Gastrocnemius medialis (tissue), 4 donors: ENCODE measurements around the gene FOXC2. TPM values are rescaled to one million over a fixed set of nuclear protein-coding genes. Genes with fewer than 3 reads are reported as not detected.

Experiments
- ATAC-seq, 2 donors: fragments of 150-250 bp; one replicate each; pipeline ENCODE4 v1.9.1; 2016
- DNase-seq, 2 donors: peaks; one replicate each; pipeline ENCODE4 v3.0.0-alpha.2; 2019
- H3K27ac ChIP-seq, 4 donors: fragments of 200-600 bp; sonication (generic); 1 replicate in 1 of 4; 2 replicates in 3 of 4; pipeline ENCODE4 v1.5.1; 2016 to 2018; ENCODE audit warnings: mild to moderate bottlenecking in 2 of 4, moderate library complexity in 1 of 4
- H3K27me3 ChIP-seq, 3 donors: fragments of 200-600 bp; sonication (generic) in 2 of 3; 1 replicate in 1 of 3; 2 replicates in 2 of 3; pipeline versions ENCODE4 v1.5.1 to v1.6.0; 2016 to 2019; ENCODE audit warnings: mild to moderate bottlenecking in 1 of 3, moderate library complexity in 1 of 3
- H3K36me3 ChIP-seq, 2 donors: fragments of 200-600 bp; sonication (generic) in 1 of 2; one replicate each; pipeline ENCODE4 v1.5.1; 2017 to 2018
- H3K4me1 ChIP-seq, 2 donors: fragments of 200-600 bp; sonication (generic) in 1 of 2; one replicate each; pipeline ENCODE4 v1.5.1; 2016 to 2017; ENCODE audit warnings: mild to moderate bottlenecking in 2 of 2
- H3K4me3 ChIP-seq, 4 donors: fragments of 200-600 bp; sonication (generic) in 3 of 4; 1 replicate in 1 of 4; 2 replicates in 3 of 4; pipeline ENCODE4 v1.5.1; 2016 to 2019; ENCODE audit warnings: mild to moderate bottlenecking in 2 of 4
- H3K9me3 ChIP-seq, 3 donors: fragments of 200-600 bp; sonication (generic) in 2 of 3; 1 replicate in 1 of 3; 2 replicates in 2 of 3; pipeline ENCODE4 v1.5.1; 2016 to 2019
- CTCF ChIP-seq, 5 experiments: fragments of 450-650 bp in 3 of 5; fragments of 200-600 bp in 2 of 5; sonication (generic) in 2 of 5; IDR thresholded peaks in 4 of 5; conservative IDR thresholded peaks in 1 of 5; 1 replicate in 4 of 5; 2 replicates in 1 of 5; pipeline ENCODE4 v1.5.1; 2016 to 2019; ENCODE audit warnings: antibody characterized with exemption in 5 of 5, mild to moderate bottlenecking in 3 of 5, moderate library complexity in 3 of 5
- POLR2A ChIP-seq, 2 donors: fragments of 450-650 bp; IDR thresholded peaks; one replicate each; pipeline ENCODE4 v1.6.1; 2017; ENCODE audit warnings: antibody characterized with exemption in 2 of 2, mild to moderate bottlenecking in 2 of 2, moderate library complexity in 2 of 2
- in situ Hi-C, 4 donors: fragments of 200-750 bp; cut with MboI; loops; one replicate each; pipeline versions ENCODE4 v1.15.0 to v1.8.0; 2017; ENCODE audit warnings: low sequenced_read_pairs in 4 of 4
- intact Hi-C: fragments of 100-400 bp; cut with DNase I; formaldehyde crosslinking; loops from one replicate; pipeline ENCODE4 v1.15.1; 2023; ENCODE audit warnings: low total_unique reads
- total RNA-seq, 4 donors: library from RNA; depleted of rRNA; stranded (reverse); fragments of >200 nt; gene quantifications; one replicate each; pipeline versions ENCODE4 v1.1.0 to v1.2.3, GENCODE V29; 2016

The FOXC2 gene
- total RNA-seq, 4 donors from 2014 or later = 0.17 to 1.0 (median 0.29) TPM

GRCh38 chr16:86545954-86546637 is 20.5 kb upstream of the FOXC2 start:
- peaks cover 0 to 28% of the 10 kb centered on the region in 2 donors for H3K4me1 ChIP-seq
- ATAC-seq (no peak), DNase-seq (no peak)
- in situ Hi-C loops = loop anchor here in 1 of 4 donors (25.0 kb wide), 1 partner anchor 734 kb away; no protein-coding TSS in a partner anchor
- peaks cover 0 to 49% of the 10 kb centered on the region in 2 donors for H3K36me3 ChIP-seq
- intact Hi-C loops = no loop called here
- no peak for TF ChIP-seq POLR2A (IDR thresholded peaks at IDR 0.05)
- TF ChIP-seq CTCF (IDR thresholded peaks at IDR 0.05 in 4 of 5, conservative IDR thresholded peaks at IDR 0.05 in 1 of 5) = no peak
- H3K27me3 ChIP-seq = no peaks in the 10 kb centered on the region
- no peaks in the 10 kb centered on the region for H3K9me3 ChIP-seq
- H3K4me3 ChIP-seq = no peak overlapping the region
- H3K27ac ChIP-seq = peak overlapping the region in 2 of 4 donors; percentile 28 to 29

- DNase-seq (no peak), ATAC-seq (no peak)
- Histone ChIP-seq H3K9me3 (no peaks in the 10 kb centered on the region), H3K27me3 (no peaks in the 10 kb centered on the region), H3K4me1 (peaks cover 0 to 31% of the 10 kb centered on the region in 2 donors), H3K27ac (peak overlapping the region in 1 of 4 donors; percentile 28), H3K36me3 (peaks cover 0 to 44% of the 10 kb centered on the region in 2 donors), H3K4me3 (no peak overlapping the region)
- intact Hi-C loops = no loop called here
- in situ Hi-C loops = loop anchor here in 1 of 4 donors (25.0 kb wide), 1 partner anchor 734 kb away; no protein-coding TSS in a partner anchor
- no peak for TF ChIP-seq CTCF (IDR thresholded peaks at IDR 0.05 in 4 of 5, conservative IDR thresholded peaks at IDR 0.05 in 1 of 5)
- no peak for TF ChIP-seq POLR2A (IDR thresholded peaks at IDR 0.05)
These were observed 20.0 kb upstream of the FOXC2 start for GRCh38 chr16:86546638-86547013.

DNA sequence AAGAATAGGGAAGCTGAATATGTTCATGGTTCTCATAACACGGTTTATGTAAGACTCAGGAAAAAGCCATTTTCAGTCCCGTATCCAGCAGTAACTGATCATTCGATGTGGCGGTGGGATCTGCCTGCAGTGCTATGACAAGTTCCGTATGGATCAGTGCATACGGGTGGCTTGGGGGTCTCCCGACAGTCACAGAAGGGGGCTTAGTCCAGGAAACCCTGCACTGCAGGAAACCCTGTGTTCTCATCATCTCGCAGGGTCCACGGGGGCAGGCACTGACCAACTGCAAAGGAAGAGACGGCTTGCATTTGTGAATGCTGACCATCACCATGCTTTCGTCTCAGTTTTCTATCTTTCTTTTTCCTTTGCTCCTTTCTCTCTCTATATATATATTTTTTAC is 19.3 kb upstream of the FOXC2 start:
- H3K36me3 ChIP-seq = peaks cover 0 to 37% of the 10 kb centered on the region in 2 donors
- no peak for TF ChIP-seq CTCF (IDR thresholded peaks at IDR 0.05 in 4 of 5, conservative IDR thresholded peaks at IDR 0.05 in 1 of 5)
- no peaks in the 10 kb centered on the region for H3K9me3 ChIP-seq
- in situ Hi-C loops (loop anchor here in 1 of 4 donors (25.0 kb wide), 1 partner anchor 735 kb away; no protein-coding TSS in a partner anchor), intact Hi-C loops (no loop called here)
- peaks cover 0 to 31% of the 10 kb centered on the region in 2 donors for H3K4me1 ChIP-seq
- no peak overlapping the region for H3K4me3 ChIP-seq
- H3K27ac ChIP-seq = no peak overlapping the region
- H3K27me3 ChIP-seq = no peaks in the 10 kb centered on the region
- ATAC-seq = no peak
- no peak for DNase-seq

DNA sequence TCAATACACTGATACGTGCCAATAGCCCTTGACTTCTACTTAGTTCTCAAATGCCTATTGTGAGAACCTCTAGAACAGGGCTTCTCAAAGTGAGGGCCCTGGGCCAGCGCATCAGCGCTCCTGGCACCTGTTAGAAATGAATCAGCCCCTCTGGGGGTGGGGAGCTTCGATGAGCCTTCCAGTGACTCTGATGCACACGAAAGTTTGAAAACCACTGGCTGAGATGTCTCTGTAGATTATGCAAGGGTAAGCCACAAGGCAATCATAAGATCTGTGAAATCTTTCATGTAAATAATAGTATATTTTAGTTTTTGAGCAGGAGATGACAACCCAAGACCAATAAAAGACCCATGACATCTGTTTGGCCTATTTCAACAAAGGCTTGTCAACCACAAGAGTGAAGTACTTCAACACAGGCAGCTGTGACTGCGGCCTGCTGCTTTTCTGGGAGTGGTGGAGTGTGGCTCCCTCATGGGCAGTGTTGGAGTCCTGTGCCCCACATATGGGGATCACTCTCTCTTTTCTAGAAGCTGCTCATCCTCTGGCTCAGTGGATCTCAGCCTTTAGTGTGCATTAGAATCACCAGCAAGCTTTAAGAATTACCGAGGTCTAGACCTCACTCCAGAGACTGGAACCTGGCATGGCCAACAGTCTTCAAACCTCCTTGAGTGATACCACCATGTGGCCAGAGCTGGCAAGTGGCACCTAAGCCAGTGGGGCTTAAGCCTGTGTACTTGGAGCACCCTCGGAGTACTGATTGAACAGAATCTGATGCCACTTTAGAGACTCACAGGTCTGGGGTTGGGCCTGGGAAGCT is 17.3 kb upstream of the FOXC2 start:
- DNase-seq (peak; percentile 57 to 59), ATAC-seq (peak; percentile 49 to 72)
- H3K4me3 ChIP-seq = no peak overlapping the region
- in situ Hi-C loops (loop anchor here in 1 of 4 donors (25.0 kb wide), 1 partner anchor 737 kb away; no protein-coding TSS in a partner anchor), intact Hi-C loops (no loop called here)
- H3K27me3 ChIP-seq = no peaks in the 10 kb centered on the region
- peak overlapping the region in 3 of 4 donors; percentile 81 to 87 (median 82) for H3K27ac ChIP-seq
- no peak for TF ChIP-seq CTCF (IDR thresholded peaks at IDR 0.05 in 4 of 5, conservative IDR thresholded peaks at IDR 0.05 in 1 of 5)
- TF ChIP-seq POLR2A (IDR thresholded peaks at IDR 0.05) = peak in 1 of 2 donors; percentile 12
- H3K4me1 ChIP-seq = peaks cover 2 to 34% of the 10 kb centered on the region in 2 donors
- no peaks in the 10 kb centered on the region for H3K9me3 ChIP-seq
- H3K36me3 ChIP-seq = peaks cover 0 to 29% of the 10 kb centered on the region in 2 donors
